Urinary bladder (tissue), 4 donors: ENCODE data around the gene NPTX2. TPM values are rescaled to one million over a fixed set of nuclear protein-coding genes. Genes with fewer than 3 reads are reported as not detected.

Experiments used
- DNase-seq: peaks from one replicate; pipeline ENCODE4 v3.0.0-alpha.2; 2015; ENCODE audit errors: extremely low spot score
- H3K27ac ChIP-seq: one replicate; pipeline ENCODE4 v1.5.1; 2013; ENCODE audit warnings: low read depth, mild to moderate bottlenecking, moderate library complexity
- H3K36me3 ChIP-seq: one replicate; pipeline ENCODE4 v1.6.1; 2013; ENCODE audit warnings: mild to moderate bottlenecking, moderate library complexity; ENCODE audit not compliant: insufficient read depth
- H3K4me1 ChIP-seq: one replicate; pipeline ENCODE4 v1.6.1; 2013; ENCODE audit warnings: mild to moderate bottlenecking, moderate library complexity; ENCODE audit not compliant: insufficient read depth
- H3K4me3 ChIP-seq: one replicate; pipeline ENCODE4 v1.5.1; 2013; ENCODE audit warnings: low read depth, low read length
- WGBS: extraction: QIAGEN DNeasy Blood & Tissue Kit; methylation state at CpG from one replicate; pipeline ENCODE4 v1.1.7; 2013; 5-methylcytosine and 5-hydroxymethylcytosine counted together
- polyA plus RNA-seq: library from polyadenylated mRNA; stranded (reverse); fragments of 200-250 nt; gene quantifications from one replicate; pipeline ENCODE4 v1.2.3, GENCODE V29; 2013
- total RNA-seq: library from RNA; depleted of rRNA; stranded (reverse); fragments of >200 nt; gene quantifications from one replicate; pipeline ENCODE4 v1.2.3, GENCODE V29; 2014
- donor health status: healthy with polysubstance abuse.
- donor health status: healthy.

The NPTX2 gene
- total and polyA plus RNA-seq, 2 donors = 7.2 to 12.1 TPM

DNA sequence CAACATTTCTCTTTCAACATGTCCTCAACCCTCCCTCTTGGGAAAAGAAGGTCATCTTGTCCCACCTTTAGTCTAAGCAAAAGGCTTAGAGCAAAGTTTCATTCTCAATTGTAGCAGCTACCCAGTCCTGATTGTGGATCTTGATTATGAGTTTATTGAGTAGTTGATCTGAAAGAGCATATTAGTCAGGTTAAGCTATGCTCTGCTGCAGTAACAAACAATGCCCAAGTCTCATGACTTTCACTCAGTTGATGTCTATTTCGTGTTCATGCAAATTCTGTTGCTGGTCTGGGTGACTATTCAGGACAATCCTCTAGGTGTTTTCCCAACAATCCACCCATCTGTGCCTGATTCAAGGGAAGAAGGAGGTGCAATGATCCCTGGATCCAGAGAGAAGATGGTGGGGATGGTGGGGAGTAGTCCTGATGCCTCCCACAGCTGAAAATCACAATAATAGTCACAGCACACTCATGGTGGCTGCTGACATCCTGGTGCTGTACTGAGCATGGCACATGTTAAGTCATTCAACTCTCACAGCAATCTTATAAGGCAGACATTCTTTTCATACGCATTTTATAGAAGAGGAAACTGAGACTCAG, 54.7 kb downstream of the NPTX2 start:
- 53% methylated on average over 2 of the region's 2 CpGs for WGBS
- no peak overlapping the region for H3K4me3 ChIP-seq
- no peak overlapping the region for H3K27ac ChIP-seq
- H3K36me3 ChIP-seq = no peaks in the 10 kb centered on the region
- no peak for DNase-seq
- H3K4me1 ChIP-seq = no peaks in the 10 kb centered on the region

DNA sequence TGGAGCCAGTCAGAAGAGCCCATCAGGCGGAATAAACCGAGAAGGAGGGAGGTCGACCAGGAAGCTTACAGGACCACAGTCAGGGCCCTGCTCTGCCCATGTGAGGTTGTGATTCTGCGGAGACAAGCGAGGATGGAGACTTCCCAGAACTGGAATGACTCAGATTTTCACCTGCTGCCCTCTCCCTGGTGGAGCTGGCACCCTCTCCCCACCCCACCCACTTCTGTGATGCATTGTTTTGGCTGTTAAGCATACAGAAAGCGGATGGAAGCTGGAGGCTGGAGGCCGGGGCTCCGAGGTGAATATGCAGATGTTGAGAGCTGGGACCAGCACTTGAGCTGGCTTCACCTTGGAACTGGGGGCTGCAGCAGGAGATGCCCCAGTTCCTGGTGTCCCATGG, 57.4 kb downstream of the NPTX2 start:
- H3K4me1 ChIP-seq = no peaks in the 10 kb centered on the region
- H3K36me3 ChIP-seq = no peaks in the 10 kb centered on the region
- H3K27ac ChIP-seq = no peak overlapping the region
- WGBS = 75% methylated on average over 8 of the region's 8 CpGs
- no peak overlapping the region for H3K4me3 ChIP-seq
- DNase-seq = no peak

DNA sequence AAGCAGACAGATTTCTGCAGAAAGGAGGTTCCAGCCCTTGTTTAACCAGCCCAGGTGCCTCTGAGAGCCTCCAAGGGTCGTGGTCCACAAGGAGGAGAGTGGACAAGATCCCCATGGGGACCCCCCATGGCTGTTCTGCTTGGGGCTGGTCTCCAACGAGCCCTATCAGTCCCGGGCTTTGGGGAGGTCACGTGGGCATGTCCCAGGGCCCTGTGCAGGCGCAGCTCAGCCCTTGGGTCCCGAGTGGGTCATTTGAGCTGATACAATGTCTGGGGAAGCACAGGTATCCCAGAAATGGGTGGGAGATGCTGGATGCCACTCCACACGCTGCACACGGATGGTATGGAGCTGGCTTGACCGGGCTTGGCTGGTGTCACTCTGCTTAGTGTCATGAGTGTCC, 57.8 kb downstream of the NPTX2 start:
- no peak overlapping the region for H3K27ac ChIP-seq
- no peak for DNase-seq
- WGBS = 54% methylated on average over 9 of the region's 9 CpGs
- no peak overlapping the region for H3K4me3 ChIP-seq
- H3K4me1 ChIP-seq = no peaks in the 10 kb centered on the region
- no peaks in the 10 kb centered on the region for H3K36me3 ChIP-seq

- H3K4me1 ChIP-seq = no peaks in the 10 kb centered on the region
- H3K4me3 ChIP-seq = no peak overlapping the region
- no peak for DNase-seq
- H3K36me3 ChIP-seq = no peaks in the 10 kb centered on the region
- 87% methylated on average over 7 of the region's 7 CpGs for whole genome bisulfite sequencing
- H3K27ac ChIP-seq = no peak overlapping the region
These were observed 61.1 kb downstream of the NPTX2 start for GRCh38 chr7:98678215-98678614.

Other genes starting within 250 kb of the NPTX2 start
- gene BAIAP2L1, start 216.2 kb upstream of the NPTX2 start, total RNA-seq = 4.9 TPM
- gene BAIAP2L1, start 216.2 kb upstream of the NPTX2 start, polyA plus RNA-seq = 3.7 TPM